Activated naive CD4-positive, alpha-beta T cell treated with anti-CD3 and anti-CD28 coated beads, Interleukin-2, amount 50 U/mL, for 24 hours (primary cell): ENCODE data around the gene BRIX1.
"Not testable (repeated sequence)": the region's sequence is repeated elsewhere in the genome, so short reads cannot be mapped to it uniquely, and the experiment has no call there.

ENCODE experiments used
- H3K27ac Mint-ChIP-seq: one replicate; pipeline ENCODE4 v1.8.0; 2021; ENCODE audit warnings: mild to moderate bottlenecking, mixed read lengths
- H3K27me3 Mint-ChIP-seq: one replicate; pipeline ENCODE4 v1.8.0; 2021; ENCODE audit warnings: mixed read lengths
- H3K36me3 Mint-ChIP-seq: one replicate; pipeline ENCODE4 v1.8.0; 2021; ENCODE audit warnings: mixed read lengths
- H3K4me1 Mint-ChIP-seq: one replicate; pipeline ENCODE4 v1.8.0; 2021; ENCODE audit warnings: mixed read lengths
- H3K4me3 Mint-ChIP-seq: one replicate; pipeline ENCODE4 v1.8.0; 2021; ENCODE audit warnings: mild to moderate bottlenecking, mixed read lengths
- H3K9me3 Mint-ChIP-seq: one replicate; pipeline ENCODE4 v1.8.0; 2021; ENCODE audit warnings: mixed read lengths

The BRIX1 gene

DNA sequence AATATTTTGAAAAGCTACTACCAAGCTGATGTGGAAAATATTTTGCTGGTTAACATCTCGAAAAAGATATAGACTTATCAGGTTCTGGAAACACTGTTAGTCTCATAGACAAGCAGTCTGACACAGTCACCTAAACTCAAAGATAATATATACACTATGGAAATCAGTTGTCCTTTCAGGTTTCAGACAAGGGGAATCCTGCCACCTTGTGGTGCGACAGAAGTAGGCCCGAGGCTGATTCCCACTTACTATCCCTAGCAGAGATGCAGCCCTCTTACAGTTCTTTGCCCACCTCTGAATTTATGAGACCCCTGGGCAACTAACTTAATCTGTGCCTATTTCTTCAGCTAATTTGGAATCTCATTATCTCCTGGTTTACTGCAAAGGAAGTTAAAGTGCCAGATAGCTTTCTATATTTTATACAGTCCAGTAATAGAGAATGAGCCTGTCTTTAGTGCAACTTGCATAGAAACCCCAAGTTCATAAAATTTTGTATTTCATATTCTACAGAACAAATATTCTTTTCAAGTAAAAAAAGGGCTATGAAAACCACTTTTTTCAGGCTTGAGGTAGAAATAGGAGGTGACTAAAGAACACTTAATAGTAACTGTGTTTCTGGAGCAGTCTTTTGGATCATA lies 17.1 kb upstream of the BRIX1 start:
- H3K9me3 Mint-ChIP-seq, result no peaks in the 10 kb centered on the region
- no peak overlapping the region for H3K4me3 Mint-ChIP-seq
- no peaks in the 10 kb centered on the region for H3K4me1 Mint-ChIP-seq
- no peaks in the 10 kb centered on the region for H3K36me3 Mint-ChIP-seq
- no peaks in the 10 kb centered on the region for H3K27me3 Mint-ChIP-seq
- no peak overlapping the region for H3K27ac Mint-ChIP-seq

DNA sequence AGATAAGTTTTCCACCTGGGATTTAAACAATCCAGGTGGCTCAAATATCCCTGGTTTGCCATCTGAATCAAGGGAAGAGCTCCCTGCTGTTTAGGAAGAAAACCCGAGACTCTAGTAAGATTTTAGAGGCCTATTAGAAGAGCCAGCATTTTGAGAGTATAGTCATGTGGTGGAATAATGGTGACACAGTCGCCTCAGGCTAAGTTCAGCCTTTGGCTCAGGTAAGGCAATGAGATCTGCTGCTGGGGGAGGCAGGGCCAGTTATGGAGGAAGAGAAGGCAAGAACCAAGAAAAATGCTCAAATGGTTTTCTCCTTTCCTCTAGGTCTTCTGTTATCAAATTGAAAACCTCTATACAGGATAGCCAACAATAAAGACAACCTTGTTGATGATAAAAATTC lies 16.4 kb upstream of the BRIX1 start:
- H3K4me1 Mint-ChIP-seq, result no peaks in the 10 kb centered on the region
- no peak overlapping the region for H3K4me3 Mint-ChIP-seq

GRCh38 chr5:34900652-34901051 lies 14.9 kb upstream of the BRIX1 start:
- Mint-ChIP-seq H3K4me1 (no peaks in the 10 kb centered on the region), H3K27me3 (no peaks in the 10 kb centered on the region), H3K36me3 (peaks cover 3% of the 10 kb centered on the region), H3K27ac (no peak overlapping the region), H3K9me3 (no peaks in the 10 kb centered on the region), H3K4me3 (no peak overlapping the region)

More for the DNA sequence above, 16.4 kb upstream of the BRIX1 start:
- Mint-ChIP-seq H3K27ac (no peak overlapping the region), H3K36me3 (no peaks in the 10 kb centered on the region), H3K9me3 (no peaks in the 10 kb centered on the region), H3K27me3 (no peaks in the 10 kb centered on the region)

DNA sequence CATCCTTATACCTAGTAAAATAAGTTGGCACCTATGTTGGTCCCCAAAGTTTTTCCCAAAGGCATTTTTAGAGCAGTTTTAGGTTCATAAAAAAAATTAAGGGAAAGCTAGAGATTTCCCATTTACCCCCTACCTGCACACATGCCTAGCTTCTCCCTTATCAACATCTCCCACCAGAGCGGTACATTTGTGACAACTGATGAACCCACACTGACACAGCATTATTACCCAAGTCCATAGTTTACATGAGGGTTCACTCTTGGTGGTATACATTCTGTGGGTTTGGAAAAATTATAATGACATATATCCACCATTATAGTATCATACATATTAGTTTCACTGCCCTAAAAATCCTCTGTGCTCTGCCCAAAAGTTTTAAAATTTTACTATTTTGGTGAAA lies 12.3 kb upstream of the BRIX1 start:
- no peaks in the 10 kb centered on the region for H3K27me3 Mint-ChIP-seq
- H3K4me1 Mint-ChIP-seq, result no peaks in the 10 kb centered on the region
- H3K4me3 Mint-ChIP-seq, result no peak overlapping the region
- peaks cover 3% of the 10 kb centered on the region for H3K36me3 Mint-ChIP-seq
- no peak overlapping the region for H3K27ac Mint-ChIP-seq
- no peaks in the 10 kb centered on the region for H3K9me3 Mint-ChIP-seq

DNA sequence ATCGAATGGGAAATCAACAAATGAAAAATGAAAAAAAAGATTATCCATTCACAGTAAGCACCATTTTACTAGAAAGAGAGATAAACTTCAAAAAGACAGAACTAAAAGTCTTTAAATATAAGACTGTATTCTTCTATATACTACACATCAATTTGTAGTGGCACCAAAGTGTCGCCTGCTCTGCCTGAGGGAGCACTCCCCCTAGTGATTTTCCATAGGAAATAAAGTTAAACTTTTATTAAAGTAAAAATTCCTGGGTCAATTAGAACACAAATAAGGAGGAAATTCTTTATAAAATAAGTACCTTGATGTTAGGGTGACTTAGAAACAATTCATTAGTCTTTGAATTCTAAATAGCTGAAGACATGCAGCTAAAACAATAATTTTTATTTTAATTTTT lies 9.9 kb upstream of the BRIX1 start:
- no peak overlapping the region for H3K4me3 Mint-ChIP-seq
- H3K4me1 Mint-ChIP-seq, result no peaks in the 10 kb centered on the region
- peaks cover 5% of the 10 kb centered on the region for H3K36me3 Mint-ChIP-seq
- H3K27me3 Mint-ChIP-seq, result no peaks in the 10 kb centered on the region
- no peak overlapping the region for H3K27ac Mint-ChIP-seq
- no peaks in the 10 kb centered on the region for H3K9me3 Mint-ChIP-seq

DNA sequence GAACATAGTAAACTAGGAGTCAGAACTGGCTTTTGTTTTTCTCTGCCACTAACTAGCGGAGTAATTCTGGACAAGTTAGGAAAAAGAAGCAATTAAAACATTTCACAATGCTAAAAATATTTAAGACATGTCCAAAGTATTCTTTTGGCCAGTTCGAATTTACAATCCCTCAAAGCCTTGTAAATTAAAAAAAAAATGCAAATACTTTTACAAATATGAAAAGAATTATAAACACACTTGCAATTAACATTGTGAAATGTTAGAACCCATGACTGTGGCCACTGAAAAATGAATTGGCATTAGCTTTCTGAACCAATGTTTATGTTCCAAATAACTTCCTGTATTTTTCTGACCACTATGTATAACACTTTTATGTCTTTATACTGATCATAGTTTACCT lies 2.4 kb upstream of the BRIX1 start:
- H3K9me3 Mint-ChIP-seq, result no peaks in the 10 kb centered on the region
- no peak overlapping the region for H3K4me3 Mint-ChIP-seq
- no peak overlapping the region for H3K27ac Mint-ChIP-seq
- peaks cover 27% of the 10 kb centered on the region for H3K36me3 Mint-ChIP-seq
- no peaks in the 10 kb centered on the region for H3K27me3 Mint-ChIP-seq
- peaks cover 29% of the 10 kb centered on the region for H3K4me1 Mint-ChIP-seq

- peaks cover 29% of the 10 kb centered on the region for H3K4me1 Mint-ChIP-seq
- peaks cover 25% of the 10 kb centered on the region for H3K36me3 Mint-ChIP-seq
- no peaks in the 10 kb centered on the region for H3K27me3 Mint-ChIP-seq
- H3K4me3 Mint-ChIP-seq, result no peak overlapping the region
- H3K27ac Mint-ChIP-seq, result no peak overlapping the region
- no peaks in the 10 kb centered on the region for H3K9me3 Mint-ChIP-seq
Observed at GRCh38 chr5:34914671-34915138, 806 bp upstream of the BRIX1 start.

DNA sequence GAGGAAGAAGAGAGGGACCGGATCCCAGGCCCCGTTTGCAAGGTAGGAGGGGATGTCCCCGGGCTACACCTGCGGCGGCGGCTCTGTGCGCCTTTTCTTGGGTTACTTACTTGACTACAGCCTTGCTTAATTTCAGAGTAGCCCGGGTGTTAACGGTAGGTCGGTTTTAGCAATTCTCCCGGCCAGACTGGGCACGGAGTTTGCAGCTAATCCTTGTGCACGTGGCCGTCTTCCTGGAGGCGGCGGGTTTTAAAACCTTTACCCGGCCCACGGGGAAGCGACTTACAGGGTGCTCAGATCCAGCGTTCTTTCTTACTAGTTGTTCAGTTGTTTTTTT lies 313 bp downstream of the BRIX1 start:
- H3K9me3 Mint-ChIP-seq, result no peaks in the 10 kb centered on the region
- H3K27me3 Mint-ChIP-seq, result no peaks in the 10 kb centered on the region
- no peak overlapping the region for H3K4me3 Mint-ChIP-seq
- no peak overlapping the region for H3K27ac Mint-ChIP-seq
- H3K4me1 Mint-ChIP-seq, result peaks cover 29% of the 10 kb centered on the region
- H3K36me3 Mint-ChIP-seq, result peaks cover 29% of the 10 kb centered on the region

DNA sequence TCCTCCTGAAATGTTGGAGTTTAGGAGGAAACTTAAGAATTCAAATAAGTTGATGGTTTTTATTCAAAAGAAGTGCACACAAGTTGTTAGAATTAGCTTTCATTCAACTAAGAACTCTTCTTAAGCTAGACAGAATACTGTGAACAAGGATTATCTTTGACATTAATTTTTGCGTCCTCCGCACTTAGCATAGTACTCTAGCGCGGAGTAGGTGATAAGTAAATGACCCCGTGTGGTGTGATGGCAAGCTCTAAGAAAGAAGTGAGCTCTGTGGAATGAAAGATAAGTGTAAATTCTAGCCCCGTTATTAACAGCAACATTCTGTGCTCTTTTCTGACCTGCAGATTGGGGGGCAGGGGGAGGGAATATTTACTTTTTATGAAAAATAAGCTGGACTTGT lies 1.0 kb downstream of the BRIX1 start:
- Mint-ChIP-seq H3K4me3 (no peak overlapping the region), H3K27me3 (no peaks in the 10 kb centered on the region), H3K36me3 (peaks cover 26% of the 10 kb centered on the region), H3K4me1 (peaks cover 33% of the 10 kb centered on the region), H3K9me3 (no peaks in the 10 kb centered on the region), H3K27ac (no peak overlapping the region)

GRCh38 chr5:34918025-34918424 lies 2.5 kb downstream of the BRIX1 start:
- Mint-ChIP-seq H3K4me1 (peaks cover 34% of the 10 kb centered on the region), H3K27ac (peak overlapping the region; percentile 74), H3K36me3 (peaks cover 23% of the 10 kb centered on the region), H3K27me3 (no peaks in the 10 kb centered on the region), H3K9me3 (no peaks in the 10 kb centered on the region), H3K4me3 (no peak overlapping the region)

DNA sequence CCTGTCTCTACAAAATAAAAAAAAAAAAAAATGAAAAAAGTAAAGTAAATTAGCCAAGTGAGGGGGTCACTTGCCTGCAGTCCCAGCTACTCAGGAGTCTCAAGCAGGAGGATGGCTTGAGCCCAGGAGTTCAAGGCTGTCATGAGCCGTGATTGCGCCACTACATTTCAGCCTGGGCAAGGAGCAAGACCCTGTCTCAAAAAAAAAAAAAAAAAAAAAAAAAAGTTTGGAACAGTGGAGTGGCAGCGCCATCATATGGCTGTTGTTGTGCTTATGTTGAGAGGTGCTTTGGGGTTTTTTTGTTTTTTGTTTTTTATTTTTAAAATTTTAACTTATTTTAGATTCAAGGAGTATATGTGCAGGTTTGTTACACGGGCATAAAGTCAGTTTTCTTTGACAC lies 3.6 kb downstream of the BRIX1 start:
- H3K27me3 Mint-ChIP-seq, result no peaks in the 10 kb centered on the region
- H3K9me3 Mint-ChIP-seq, result no peaks in the 10 kb centered on the region
- H3K4me1 Mint-ChIP-seq, result peaks cover 34% of the 10 kb centered on the region
- no peak overlapping the region for H3K27ac Mint-ChIP-seq
- no peak overlapping the region for H3K4me3 Mint-ChIP-seq
- H3K36me3 Mint-ChIP-seq, result peaks cover 25% of the 10 kb centered on the region

GRCh38 chr5:34923256-34923655 lies 7.7 kb downstream of the BRIX1 start:
- Mint-ChIP-seq H3K36me3 (peaks cover 19% of the 10 kb centered on the region), H3K4me3 (peak overlapping the region; percentile 71), H3K27ac (peak overlapping the region; percentile 90), H3K4me1 (peaks cover 28% of the 10 kb centered on the region)
- not testable (repeated sequence) for H3K27me3 Mint-ChIP-seq, H3K9me3 Mint-ChIP-seq

DNA sequence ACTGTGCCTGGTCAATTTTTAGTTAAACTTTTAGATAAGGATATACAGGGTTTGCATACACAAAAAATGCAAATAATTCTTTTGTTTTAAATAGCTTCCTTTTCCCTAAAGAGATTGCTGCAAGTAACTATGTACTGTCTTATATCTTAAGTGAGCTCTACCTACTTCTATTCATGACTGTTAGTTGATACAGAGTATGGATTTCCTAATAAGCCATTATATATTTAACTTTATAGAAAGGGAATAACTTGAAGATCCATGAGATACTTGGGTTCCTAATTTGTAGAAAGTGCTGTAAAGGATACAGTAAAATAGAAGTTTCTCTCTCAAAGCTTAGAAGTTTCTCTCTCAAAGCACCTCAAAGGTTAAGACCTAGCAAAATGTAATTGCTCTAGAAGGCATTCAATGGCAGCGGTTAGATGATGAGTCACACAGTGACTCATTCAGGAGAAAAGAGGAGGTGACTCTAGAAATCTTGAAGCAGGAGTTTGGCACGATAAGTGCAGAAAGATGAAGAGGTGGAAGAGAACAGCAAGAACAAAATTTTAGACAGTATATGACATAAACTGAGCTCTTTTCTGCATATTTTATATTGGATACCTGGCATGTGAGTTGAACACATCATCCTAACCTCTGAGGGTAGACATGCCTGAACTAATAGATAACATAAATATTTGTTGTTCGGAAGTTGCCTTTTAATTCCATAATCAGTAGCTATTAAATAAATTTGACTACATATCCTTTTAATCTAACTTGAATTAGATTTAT lies 8.4 kb downstream of the BRIX1 start:
- H3K4me3 Mint-ChIP-seq, result peak overlapping the region; percentile 71
- H3K27me3 Mint-ChIP-seq, result no peaks in the 10 kb centered on the region
- peak overlapping the region; percentile 90 for H3K27ac Mint-ChIP-seq
- H3K36me3 Mint-ChIP-seq, result peaks cover 20% of the 10 kb centered on the region
- H3K9me3 Mint-ChIP-seq, result no peaks in the 10 kb centered on the region
- H3K4me1 Mint-ChIP-seq, result peaks cover 29% of the 10 kb centered on the region

DNA sequence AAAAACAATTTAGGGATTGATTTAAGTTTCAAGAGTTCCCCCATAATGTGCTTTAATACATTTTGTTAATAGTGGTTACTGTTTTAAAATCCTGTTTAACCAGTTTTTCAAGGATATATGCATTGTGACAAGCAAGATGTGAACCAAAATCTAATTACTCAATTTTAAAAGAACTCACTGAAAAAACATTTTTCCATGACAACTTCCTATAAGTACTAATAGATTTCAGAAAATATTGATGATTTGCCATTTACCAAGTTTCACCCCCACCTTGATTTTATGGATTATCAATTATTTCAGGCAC lies 8.9 kb downstream of the BRIX1 start:
- H3K4me1 Mint-ChIP-seq, result peaks cover 33% of the 10 kb centered on the region
- H3K36me3 Mint-ChIP-seq, result peaks cover 21% of the 10 kb centered on the region
- H3K9me3 Mint-ChIP-seq, result no peaks in the 10 kb centered on the region
- H3K4me3 Mint-ChIP-seq, result peak overlapping the region; percentile 42
- H3K27me3 Mint-ChIP-seq, result no peaks in the 10 kb centered on the region
- peak overlapping the region; percentile 90 for H3K27ac Mint-ChIP-seq

GRCh38 chr5:34926318-34926888 lies 10.9 kb downstream of the BRIX1 start:
- no peak overlapping the region for H3K4me3 Mint-ChIP-seq
- no peaks in the 10 kb centered on the region for H3K9me3 Mint-ChIP-seq
- H3K36me3 Mint-ChIP-seq, result peaks cover 20% of the 10 kb centered on the region
- H3K27ac Mint-ChIP-seq, result peak overlapping the region; percentile 55
- peaks cover 40% of the 10 kb centered on the region for H3K4me1 Mint-ChIP-seq
- H3K27me3 Mint-ChIP-seq, result no peaks in the 10 kb centered on the region

- no peaks in the 10 kb centered on the region for H3K9me3 Mint-ChIP-seq
- H3K4me1 Mint-ChIP-seq, result peaks cover 40% of the 10 kb centered on the region
- peaks cover 19% of the 10 kb centered on the region for H3K36me3 Mint-ChIP-seq
- H3K27me3 Mint-ChIP-seq, result no peaks in the 10 kb centered on the region
- H3K27ac Mint-ChIP-seq, result no peak overlapping the region
- H3K4me3 Mint-ChIP-seq, result no peak overlapping the region
Observed at GRCh38 chr5:34927785-34928184, 12.3 kb downstream of the BRIX1 start.
